Neural progenitor cell (in vitro differentiated cells): ENCODE measurements around the gene NPFFR2.

Experiments used
- EZH2 ChIP-seq: fragments of 200-600 bp; sonication (generic); IDR thresholded peaks from 2 replicates; pipeline ENCODE4 v1.6.1; 2017; ENCODE audit warnings: antibody characterized with exemption, mild to moderate bottlenecking, moderate library complexity
- EZH2phosphoT487 ChIP-seq: fragments of 200-600 bp; sonication (generic); IDR thresholded peaks from 2 replicates; pipeline ENCODE4 v1.6.1; 2017; ENCODE audit warnings: antibody characterized with exemption
- TF ChIP-seq, protein P1 (sequence below): fragments of 200-600 bp; sonication (generic); IDR thresholded peaks from 2 replicates; pipeline ENCODE4 v1.5.1; 2017; ENCODE audit warnings: antibody characterized with exemption, mild to moderate bottlenecking

DNA sequence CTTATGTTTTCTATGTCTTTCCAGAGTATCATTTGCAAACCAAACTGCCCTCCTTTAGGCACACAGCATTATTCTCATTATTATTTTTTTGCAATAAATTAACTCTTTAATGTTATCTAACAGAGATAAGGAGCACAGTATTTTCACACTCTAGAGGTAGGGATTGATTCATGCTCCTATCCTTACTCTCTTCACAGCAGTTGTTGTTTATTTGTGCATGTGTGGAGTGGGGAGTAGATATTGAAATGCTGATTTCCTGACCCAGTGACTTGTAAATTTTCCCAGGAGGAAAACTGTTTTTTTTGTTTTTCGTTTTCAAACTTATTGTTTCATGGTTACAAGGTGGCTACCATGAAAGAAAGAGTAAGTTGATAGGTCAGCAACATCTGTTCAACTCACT lies 140.0 kb downstream of the NPFFR2 start:
- TF ChIP-seq, protein P1, sequence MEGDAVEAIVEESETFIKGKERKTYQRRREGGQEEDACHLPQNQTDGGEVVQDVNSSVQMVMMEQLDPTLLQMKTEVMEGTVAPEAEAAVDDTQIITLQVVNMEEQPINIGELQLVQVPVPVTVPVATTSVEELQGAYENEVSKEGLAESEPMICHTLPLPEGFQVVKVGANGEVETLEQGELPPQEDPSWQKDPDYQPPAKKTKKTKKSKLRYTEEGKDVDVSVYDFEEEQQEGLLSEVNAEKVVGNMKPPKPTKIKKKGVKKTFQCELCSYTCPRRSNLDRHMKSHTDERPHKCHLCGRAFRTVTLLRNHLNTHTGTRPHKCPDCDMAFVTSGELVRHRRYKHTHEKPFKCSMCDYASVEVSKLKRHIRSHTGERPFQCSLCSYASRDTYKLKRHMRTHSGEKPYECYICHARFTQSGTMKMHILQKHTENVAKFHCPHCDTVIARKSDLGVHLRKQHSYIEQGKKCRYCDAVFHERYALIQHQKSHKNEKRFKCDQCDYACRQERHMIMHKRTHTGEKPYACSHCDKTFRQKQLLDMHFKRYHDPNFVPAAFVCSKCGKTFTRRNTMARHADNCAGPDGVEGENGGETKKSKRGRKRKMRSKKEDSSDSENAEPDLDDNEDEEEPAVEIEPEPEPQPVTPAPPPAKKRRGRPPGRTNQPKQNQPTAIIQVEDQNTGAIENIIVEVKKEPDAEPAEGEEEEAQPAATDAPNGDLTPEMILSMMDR, result no peak
- no peak for TF ChIP-seq EZH2
- TF ChIP-seq EZH2phosphoT487, result no peak
